HS-27A (cell line): ENCODE measurements around the gene CYTH1.
"Not testable (repeated sequence)": the region's sequence is repeated elsewhere in the genome, so short reads cannot be mapped to it uniquely, and the experiment has no call there.

Experiments
- DNase-seq: peaks from one replicate; pipeline ENCODE4 v3.0.0-alpha.2; 2012; ENCODE audit warnings: low read depth, missing footprints

CYTH1 gene

DNA sequence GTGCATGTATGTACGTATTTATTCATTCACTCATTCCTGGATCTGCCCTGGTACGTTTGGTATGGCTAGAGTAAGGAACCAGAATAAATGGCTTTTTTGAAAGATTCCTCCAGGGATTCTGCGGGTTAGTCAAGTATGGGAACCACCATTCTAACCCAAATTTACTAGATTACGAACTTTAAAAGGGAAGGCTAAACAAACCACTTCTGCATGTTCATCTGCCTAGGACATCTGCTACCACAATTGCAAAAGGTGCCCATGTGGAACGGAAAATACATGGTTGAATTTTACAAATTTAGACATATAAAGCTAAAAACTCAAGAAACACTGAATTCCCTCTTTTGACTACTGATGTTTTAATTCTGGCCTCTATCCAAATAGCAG, 22.1 kb downstream of the CYTH1 start:
- DNase-seq: no peak

- DNase-seq: no peak
Measured at GRCh38 chr17:78759203-78759968, 22.7 kb downstream of the CYTH1 start.

- DNase-seq: no peak
Measured at GRCh38 chr17:78753316-78754250, 28.5 kb downstream of the CYTH1 start.

DNA sequence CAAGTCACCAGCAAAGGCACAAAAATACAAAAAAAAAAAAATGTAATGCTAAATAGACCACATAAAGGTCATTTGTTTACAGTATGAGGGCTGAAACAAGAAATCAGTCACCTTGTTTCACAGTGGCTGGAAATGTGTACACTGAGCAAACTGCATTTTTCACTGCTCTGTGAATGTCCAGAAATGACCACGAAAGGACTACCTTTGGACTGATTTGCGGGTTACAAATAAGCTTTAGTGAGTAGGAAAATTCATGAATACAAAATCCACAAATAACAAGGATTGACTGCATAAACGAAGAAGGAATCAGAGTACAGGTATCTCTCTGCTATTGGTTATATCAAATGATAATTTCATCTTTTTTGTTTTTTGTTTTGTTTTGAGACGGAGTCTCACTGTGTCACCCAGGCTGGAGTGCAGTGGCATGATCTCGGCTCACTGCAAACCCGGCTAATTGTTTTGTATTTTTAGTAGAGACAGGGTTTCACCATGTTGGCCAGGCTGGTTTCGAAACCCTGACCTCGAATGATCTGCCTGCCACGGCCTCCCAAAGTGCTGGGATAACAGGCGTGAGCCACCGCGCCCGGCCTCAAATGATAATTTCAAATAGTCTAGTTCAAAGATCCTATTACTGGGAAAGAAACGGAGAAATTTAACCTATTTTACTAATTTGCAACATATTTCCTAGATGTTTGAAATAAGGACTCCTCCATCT, 30.5 kb downstream of the CYTH1 start:
- no peak for DNase-seq

GRCh38 chr17:78751000-78751399, 31.1 kb downstream of the CYTH1 start:
- DNase-seq: not testable (repeated sequence)

DNA sequence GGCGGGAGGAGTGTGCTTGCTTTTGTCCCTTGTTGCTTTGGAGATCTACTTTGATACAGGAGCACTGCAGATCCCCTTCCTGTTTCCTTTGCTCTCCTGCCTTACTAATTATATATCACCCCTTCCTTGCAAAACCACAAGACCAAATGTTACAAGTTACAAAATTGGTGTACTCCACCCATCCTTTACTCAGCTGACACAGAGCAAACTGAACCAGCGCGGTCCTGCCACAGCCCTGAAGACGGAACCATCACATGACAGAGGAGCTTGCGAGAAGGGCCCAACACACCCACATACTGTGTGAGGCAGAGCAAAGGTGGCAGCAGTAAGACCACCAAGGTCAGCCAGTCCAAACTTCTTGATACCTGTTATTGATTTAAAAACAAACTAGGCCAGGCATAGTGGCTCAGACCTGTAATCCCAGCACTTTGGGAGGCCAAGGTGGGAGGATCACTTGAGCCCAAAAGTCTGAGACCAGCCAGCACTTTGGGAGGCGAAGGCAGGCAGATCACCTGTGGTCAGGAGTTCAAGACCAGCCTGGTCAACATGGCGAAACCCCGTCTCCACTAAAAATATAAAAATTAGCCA, 33.2 kb downstream of the CYTH1 start:
- no peak for DNase-seq

- no peak for DNase-seq
Measured at GRCh38 chr17:78748048-78748729, 33.9 kb downstream of the CYTH1 start.

- DNase-seq: no peak
Measured at GRCh38 chr17:78747488-78747887, 34.6 kb downstream of the CYTH1 start.

DNA sequence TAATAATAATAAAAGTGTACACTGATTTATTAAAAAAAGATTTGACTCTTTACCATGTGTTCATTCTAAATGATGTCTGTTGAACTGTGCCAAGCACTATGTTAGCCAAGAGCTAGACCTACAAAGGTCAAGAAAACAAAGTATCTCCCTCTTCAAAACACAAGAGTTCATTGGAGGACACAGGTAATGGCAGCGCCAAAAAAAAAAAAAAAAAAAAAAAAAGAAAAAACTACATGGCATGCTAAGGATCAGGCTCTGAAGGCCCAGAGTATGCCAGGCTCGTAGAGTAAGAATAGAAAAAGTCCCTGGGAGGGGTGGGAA, 35.2 kb downstream of the CYTH1 start:
- DNase-seq: no peak

DNA sequence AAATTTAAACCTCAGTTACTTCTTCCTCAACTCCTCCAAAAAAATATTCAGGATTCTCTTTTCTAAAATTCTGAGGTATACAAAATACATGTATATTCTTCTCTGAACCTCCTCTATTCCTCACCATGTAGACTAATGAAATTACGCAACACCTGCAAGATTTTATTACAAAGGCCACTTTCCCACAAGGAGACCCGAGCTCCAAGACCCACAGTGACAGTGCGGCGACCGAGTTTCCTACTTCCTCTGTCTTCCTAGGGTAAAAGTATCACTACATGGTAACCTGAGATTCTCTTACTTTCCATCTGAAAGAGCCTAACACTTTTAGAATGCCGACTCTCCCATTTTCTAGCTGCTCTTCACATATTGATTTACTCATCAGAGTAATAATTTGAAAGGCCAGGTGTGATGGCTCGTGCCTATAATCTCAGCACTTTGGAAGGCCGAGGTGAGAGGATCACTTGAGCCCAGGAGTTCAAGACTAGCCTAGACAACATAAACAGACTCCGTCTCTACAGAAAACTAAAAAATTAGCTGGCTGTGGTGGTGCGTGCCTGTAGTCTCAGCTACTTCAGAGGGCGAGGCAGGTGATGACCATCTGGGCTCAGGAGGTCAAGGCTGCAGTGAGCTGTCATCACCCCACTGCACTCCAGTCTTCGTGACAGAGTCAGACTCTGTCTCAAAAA, 35.7 kb downstream of the CYTH1 start:
- no peak for DNase-seq

DNA sequence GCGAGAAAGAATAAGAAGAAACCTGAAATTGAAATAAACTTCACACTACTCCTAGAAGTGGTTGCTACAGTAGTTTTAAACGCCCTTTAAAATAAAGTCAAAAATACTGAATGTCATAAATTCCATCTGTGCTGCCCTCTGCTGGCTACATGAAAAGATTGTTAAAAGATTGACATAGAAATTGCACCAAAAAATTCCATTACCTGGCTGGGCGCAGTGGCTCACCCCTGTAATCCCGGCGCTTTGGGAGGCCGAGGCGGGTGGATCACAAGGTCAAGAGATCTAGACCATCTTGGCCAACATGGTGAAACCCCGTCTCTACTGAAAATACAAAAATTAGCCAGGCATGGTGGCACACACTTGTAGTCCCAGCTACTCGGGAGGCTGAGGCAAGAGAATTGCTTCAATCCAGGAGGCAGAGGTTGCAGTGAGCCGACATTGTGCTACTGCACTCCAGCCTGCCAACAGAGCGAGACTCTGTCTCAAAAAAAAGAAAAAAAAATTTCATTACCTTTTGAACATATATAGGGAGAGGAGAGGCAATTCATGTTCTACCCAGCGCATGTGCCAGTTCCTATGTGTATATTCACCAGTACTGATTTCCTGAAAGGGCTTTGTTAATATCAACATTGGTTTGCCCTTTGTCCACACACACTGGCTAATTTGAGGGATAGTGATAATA, 36.5 kb downstream of the CYTH1 start:
- no peak for DNase-seq

DNA sequence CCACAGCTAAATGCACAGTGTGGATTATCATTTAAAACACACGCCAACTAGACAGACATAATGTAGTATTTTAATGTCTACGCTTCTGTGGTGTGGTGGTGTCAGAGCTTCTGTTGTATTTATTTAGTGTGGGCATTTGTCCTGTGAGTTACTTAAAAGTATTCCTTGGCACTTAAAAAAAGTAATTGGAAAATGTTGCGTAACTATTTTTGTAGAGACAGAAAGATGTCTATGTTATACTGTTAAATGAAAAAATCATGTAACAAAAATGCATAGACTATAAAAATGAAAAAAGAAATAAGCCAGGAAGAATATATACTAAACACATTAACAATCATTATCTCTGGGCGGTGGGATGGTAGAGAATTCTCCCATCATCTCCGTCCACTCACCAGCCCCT, 39.2 kb downstream of the CYTH1 start:
- no peak for DNase-seq

DNA sequence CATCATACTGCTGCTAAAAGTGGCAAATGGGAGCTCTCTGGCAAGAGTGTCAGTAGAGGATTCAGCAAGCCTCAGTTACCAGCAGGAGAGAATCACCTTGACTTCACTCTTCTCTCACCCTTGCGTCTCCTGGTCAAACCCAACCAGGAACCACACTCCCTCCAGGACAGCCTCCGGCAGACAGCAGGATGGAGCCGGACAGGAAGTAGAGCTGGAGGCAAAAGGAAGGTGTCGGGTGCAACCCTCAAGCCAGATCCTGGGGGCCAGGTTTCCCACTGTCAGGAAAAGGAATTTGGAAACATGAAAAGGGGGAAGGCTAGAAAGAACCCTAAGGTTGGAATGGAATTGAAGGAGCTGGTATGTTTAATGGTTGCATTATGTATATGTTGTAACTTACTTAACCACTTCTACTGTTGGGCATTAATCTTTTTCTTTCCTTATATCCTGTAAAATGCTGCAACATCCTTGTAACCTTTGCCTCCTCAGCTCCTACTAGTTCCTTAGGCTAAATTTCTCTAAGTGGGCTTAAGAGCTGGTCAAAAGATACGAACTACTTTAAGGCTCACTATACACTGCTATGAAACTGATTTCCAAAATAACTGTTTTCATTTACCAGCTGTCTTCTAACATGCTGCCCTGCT, 40.3 kb downstream of the CYTH1 start:
- DNase-seq: no peak

DNA sequence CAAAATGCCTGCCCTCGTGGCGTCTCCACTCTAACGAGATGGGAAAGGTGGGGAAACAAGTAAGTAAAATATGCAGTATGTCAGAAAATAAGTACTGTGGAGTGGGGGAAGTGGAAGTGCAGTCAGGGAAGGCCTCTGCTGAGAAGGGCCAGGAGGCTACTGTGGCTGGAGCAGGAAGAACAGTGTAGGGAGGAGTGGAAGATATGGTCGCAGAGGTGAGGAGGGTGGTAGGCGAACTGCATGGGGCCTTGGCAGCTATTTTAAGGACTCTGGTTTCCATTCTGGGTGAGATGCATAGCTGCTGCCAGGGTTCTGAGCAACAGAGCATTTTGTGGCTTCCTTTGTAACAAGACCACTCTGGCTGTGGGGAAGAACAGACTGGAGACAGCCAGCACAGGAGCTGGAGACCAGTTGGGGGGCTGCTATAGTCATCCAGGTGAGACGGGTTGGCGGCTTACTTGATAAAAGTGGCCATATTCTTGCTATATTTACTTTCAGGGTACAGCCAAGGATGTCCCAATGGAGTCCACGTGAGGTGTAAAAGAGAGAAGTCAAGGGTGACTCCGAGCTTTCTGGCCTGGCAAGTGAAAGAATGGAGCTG, 42.6 kb downstream of the CYTH1 start:
- no peak for DNase-seq

DNA sequence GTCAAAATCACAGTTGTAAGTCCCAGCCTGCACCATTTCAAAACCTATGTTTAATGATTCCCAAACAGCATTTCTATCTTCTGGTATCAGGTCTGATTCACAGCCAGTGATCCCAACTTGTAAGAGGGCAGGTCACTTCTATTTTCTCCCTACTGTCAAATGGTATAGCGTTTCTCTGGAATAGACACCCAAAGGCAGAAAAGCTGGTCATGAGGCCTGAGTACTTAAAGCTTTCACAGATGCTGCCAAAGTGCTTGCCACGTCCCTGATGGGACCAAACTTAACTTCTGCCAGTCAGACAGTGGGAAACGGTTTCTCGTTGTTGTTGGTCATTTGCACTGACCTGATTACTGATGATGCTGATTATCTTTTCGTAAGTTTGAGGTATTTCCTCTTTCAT, 43.4 kb downstream of the CYTH1 start:
- DNase-seq: no peak

GRCh38 chr17:78738278-78738677, 43.8 kb downstream of the CYTH1 start:
- DNase-seq: no peak

- no peak for DNase-seq
Measured at GRCh38 chr17:78737332-78737731, 44.7 kb downstream of the CYTH1 start.

GRCh38 chr17:78736526-78737079, 45.5 kb downstream of the CYTH1 start:
- no peak for DNase-seq

GRCh38 chr17:78735832-78736525, 46.1 kb downstream of the CYTH1 start:
- no peak for DNase-seq
